ENCODE results near the gene PRLR.

Gene PRLR

DNA sequence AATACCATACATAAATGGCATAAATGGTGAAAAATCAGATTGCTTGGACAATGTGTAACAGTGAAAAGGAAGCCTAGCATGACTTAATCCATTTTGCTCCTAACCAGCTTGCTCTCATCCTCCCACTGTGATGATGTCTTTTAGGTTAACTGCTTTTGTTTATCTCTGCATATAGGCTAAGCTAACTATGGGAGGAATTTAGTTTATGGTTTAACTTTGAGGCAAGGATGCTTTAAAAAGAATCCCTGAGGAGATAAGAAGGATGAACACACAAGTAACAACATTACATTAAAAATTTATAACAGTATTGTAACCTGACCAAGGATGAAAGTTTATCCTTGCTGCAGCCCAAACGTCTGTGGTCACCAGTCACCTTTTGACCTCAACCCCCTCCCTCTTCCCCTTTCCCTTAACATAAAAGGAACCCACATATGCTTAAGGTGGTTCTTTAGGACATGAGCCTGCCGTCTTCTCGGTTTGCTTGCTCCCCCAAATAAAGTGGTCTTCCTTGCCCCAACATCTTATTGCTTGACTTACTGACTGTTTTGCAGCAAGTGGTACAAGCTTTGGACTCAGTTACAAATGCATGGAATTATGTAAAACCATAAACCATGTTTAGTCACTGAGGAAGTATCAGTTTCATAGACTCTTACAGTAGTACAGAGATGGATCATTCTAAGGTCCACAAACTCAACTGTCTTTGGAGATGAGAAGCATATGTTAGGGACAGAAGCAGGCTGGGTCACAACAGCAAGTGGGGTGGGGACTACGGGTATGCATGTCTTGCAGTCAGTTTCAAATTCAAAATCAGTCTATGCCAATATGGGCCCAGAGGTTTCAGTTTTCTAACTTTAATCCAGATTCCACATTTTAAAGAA, 213.9 kb downstream of the PRLR start:
- no peak overlapping the region for H3K4me3 ChIP-seq (ENCODE audit: low read depth, low read length)
- no peak for DNase-seq (ENCODE audit: low read depth)
- TF ChIP-seq, protein P1, sequence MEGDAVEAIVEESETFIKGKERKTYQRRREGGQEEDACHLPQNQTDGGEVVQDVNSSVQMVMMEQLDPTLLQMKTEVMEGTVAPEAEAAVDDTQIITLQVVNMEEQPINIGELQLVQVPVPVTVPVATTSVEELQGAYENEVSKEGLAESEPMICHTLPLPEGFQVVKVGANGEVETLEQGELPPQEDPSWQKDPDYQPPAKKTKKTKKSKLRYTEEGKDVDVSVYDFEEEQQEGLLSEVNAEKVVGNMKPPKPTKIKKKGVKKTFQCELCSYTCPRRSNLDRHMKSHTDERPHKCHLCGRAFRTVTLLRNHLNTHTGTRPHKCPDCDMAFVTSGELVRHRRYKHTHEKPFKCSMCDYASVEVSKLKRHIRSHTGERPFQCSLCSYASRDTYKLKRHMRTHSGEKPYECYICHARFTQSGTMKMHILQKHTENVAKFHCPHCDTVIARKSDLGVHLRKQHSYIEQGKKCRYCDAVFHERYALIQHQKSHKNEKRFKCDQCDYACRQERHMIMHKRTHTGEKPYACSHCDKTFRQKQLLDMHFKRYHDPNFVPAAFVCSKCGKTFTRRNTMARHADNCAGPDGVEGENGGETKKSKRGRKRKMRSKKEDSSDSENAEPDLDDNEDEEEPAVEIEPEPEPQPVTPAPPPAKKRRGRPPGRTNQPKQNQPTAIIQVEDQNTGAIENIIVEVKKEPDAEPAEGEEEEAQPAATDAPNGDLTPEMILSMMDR (IDR thresholded peaks at IDR 0.05; ENCODE audit: control insufficient read depth, extremely low read depth, insufficient read depth): no peak

DNA sequence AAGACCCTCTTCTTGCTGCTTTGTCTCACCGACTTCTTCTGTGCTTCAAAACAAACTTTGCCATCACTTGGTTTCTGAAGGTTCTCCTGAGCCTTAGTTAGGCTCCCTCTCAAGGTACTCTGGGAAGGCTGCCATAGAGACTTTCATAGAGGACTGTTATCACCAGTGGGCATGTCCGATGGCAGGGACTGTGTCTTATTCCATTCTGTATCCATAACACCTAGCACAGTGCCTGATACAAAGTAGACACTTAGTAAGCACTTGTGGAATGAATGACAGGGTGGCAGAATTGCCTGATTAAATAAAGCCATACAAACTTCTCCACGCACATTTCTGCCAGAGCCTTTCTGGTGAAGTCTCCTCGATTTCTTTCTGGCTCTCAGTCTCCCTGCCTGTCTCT, 215.2 kb downstream of the PRLR start:
- H3K4me3 ChIP-seq (ENCODE audit: low read depth, low read length): no peak overlapping the region
- TF ChIP-seq, protein P1 (IDR thresholded peaks at IDR 0.05; ENCODE audit: control insufficient read depth, extremely low read depth, insufficient read depth): no peak
- no peak for DNase-seq (ENCODE audit: low read depth)

DNA sequence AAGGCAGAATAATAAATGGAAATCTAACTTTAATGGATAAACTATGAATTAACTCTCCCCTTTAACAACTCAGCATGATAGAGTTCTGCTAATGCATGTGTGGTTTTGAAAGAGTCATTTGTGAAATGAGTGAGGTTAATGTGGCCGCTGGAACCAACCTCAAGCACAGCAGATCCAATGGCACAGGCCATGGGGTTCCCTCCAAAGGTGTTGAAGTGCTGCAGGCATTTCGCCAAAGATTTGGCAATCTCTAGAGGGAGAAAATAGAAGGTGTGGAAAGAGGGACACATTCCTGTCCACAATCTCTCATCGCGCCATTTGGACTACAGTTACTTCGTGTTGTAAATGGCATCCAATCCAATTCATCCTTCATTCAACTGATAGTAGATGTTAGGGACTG, 217.5 kb downstream of the PRLR start:
- no peak for DNase-seq (ENCODE audit: low read depth)
- TF ChIP-seq, protein P1 (IDR thresholded peaks at IDR 0.05; ENCODE audit: control insufficient read depth, extremely low read depth, insufficient read depth): no peak
- no peak overlapping the region for H3K4me3 ChIP-seq (ENCODE audit: low read depth, low read length)

DNA sequence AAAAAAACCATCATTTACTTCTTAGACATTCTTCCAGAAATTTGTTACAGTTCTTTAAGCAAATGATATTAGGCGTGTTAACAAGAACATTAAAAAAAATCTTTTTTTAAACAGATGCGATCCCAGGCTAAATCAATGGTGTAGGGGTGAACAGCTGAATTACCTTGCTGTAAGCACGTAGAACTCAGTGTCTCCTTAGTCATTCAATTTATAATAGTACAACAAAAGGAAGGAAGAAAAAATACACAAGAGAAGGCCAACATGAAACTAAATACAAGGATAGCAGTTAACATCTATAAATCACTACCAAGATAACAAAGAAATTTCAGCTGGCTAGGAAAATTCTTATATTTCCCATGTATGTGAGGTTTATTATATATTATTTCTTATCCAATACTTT, 217.9 kb downstream of the PRLR start:
- TF ChIP-seq, protein P1 (IDR thresholded peaks at IDR 0.05; ENCODE audit: control insufficient read depth, extremely low read depth, insufficient read depth): no peak
- no peak overlapping the region for H3K4me3 ChIP-seq (ENCODE audit: low read depth, low read length)
- no peak for DNase-seq (ENCODE audit: low read depth)

DNA sequence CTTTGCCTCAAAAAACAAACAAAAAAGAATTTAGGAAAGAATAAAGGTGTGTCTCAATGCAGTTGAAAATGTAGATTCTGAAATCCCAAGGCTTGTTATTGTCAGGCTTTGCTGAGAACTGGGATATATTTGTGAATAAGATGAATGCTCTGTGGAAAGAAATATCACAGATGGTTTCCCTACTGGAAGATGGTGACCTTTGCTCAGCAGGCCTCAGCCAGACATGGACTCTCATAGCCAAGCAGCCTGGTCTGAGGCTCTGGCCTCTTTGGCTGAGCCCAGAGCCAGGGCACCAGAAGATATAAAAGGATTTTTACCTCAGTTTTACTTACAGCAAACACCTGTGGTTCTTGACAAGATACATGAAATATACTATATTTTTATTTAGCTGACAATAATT, 219.6 kb downstream of the PRLR start:
- TF ChIP-seq, protein P1 (IDR thresholded peaks at IDR 0.05; ENCODE audit: control insufficient read depth, extremely low read depth, insufficient read depth): no peak

DNA sequence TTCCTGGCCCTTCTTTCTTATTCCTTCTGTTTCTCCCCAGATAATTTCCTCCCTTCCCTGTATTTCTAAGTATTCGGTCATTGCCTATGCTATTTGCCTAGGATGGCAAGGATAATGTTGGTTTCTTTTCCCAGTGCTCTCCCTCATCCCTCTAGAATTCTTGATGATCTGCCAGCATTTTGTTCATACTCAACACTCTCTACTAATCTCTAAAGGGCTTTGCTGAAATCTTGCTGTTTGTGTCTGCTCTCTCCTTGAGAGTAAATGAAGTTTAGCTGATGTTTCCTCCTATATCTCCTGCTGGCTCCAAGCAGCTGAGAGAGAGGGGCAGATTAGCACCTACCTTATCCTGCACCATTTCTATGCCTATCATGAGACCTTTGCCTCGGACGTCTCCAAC, 220.6 kb downstream of the PRLR start:
- DNase-seq (ENCODE audit: low read depth): no peak
- H3K4me3 ChIP-seq (ENCODE audit: low read depth, low read length): no peak overlapping the region
- TF ChIP-seq, protein P1 (IDR thresholded peaks at IDR 0.05; ENCODE audit: control insufficient read depth, extremely low read depth, insufficient read depth): no peak

More for the DNA sequence above, 219.6 kb downstream of the PRLR start:
- H3K4me3 ChIP-seq (ENCODE audit: low read depth, low read length): no peak overlapping the region
- DNase-seq (ENCODE audit: low read depth): no peak

DNA sequence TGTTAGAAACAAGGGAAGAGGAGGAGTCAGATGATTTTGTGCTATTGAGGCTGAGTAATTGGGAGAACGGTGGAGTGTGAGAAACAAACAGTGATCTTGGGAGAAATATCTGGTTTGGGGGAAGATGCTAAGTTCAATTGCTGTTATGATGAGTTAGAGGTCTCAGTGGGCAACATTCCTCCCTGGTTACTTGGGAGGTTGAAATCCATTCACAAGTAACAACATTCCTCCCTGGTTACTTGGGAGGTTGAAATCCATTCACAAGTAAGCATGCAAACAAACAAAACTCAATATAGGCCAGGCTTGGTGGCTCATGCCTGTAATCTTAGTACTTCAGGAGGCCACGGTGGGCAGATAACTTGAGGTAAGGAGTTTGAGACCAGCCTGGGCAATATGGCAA, 221.3 kb downstream of the PRLR start:
- TF ChIP-seq, protein P1 (IDR thresholded peaks at IDR 0.05; ENCODE audit: control insufficient read depth, extremely low read depth, insufficient read depth): no peak
- DNase-seq (ENCODE audit: low read depth): no peak
- H3K4me3 ChIP-seq (ENCODE audit: low read depth, low read length): no peak overlapping the region
